HG02759 (cell line): ENCODE results near the gene CCDC28B.

Experiments used
- ATAC-seq: cut with Tn5 transposase; IDR thresholded peaks from one replicate; pipeline ENCODE4 v1.9.1; 2021; ENCODE audit warnings: mild to moderate bottlenecking, moderate library complexity; ENCODE audit not compliant: unreplicated experiment

CCDC28B gene

GRCh38 chr1:32220746-32221580 lies 20.6 kb downstream of the CCDC28B start:
- ATAC-seq: no peak

DNA sequence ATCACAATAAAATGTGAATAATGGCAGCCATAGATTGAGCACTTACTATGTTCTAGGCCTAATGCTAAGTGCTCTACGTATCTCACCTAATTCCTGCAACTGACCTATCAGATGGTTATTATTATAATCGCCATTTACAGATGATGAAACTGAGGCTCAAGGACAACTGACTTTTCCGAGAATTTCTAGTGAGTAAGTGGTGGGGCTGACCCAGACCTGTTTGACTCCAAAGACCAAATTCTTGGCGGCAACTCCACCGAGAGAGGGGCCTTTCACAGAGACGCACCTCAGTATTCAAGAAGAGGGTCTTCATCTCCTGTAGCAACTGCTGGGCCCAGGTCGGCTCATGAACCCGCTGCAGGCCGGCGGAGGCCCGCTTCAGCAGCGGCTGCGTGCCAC lies 21.2 kb downstream of the CCDC28B start:
- ATAC-seq: no peak

GRCh38 chr1:32221980-32222755 lies 21.8 kb downstream of the CCDC28B start, which contains the start of the genes EIF3I and TMEM234:
TSS of gene EIF3I (plus strand) at chr1:32222407. CDS start at chr1:32222442, 35 bp downstream.
TSS of gene TMEM234 (minus strand) at chr1:32222353. CDS start at chr1:32222322, 31 bp downstream.
- peak; percentile 91 for ATAC-seq

GRCh38 chr1:32223683-32224082 lies 23.3 kb downstream of the CCDC28B start:
- no peak for ATAC-seq

GRCh38 chr1:32224285-32224684 lies 23.9 kb downstream of the CCDC28B start:
- no peak for ATAC-seq

DNA sequence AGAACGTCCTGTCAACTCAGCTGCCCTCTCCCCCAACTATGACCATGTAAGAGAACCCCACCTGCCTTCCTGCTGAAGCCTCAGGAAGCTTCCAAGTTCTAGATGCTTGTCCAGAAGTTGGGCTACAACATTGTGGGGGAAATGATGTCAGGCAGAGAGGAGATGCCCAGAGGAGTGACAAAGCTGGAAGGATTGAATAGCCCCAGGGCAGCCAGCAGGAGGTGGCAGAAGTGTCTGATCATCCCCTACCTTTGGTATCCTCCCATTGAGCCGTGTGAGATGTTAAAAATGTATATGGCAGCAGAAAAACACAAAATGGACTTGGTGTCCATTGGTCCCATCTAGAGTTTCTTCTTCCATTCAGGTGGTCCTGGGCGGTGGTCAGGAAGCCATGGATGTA lies 28.4 kb downstream of the CCDC28B start:
- no peak for ATAC-seq

GRCh38 chr1:32231843-32232432 lies 31.5 kb downstream of the CCDC28B start:
- no peak for ATAC-seq

GRCh38 chr1:32232558-32233304 lies 32.3 kb downstream of the CCDC28B start:
- ATAC-seq: no peak

GRCh38 chr1:32234792-32235191 lies 34.4 kb downstream of the CCDC28B start:
- no peak for ATAC-seq

DNA sequence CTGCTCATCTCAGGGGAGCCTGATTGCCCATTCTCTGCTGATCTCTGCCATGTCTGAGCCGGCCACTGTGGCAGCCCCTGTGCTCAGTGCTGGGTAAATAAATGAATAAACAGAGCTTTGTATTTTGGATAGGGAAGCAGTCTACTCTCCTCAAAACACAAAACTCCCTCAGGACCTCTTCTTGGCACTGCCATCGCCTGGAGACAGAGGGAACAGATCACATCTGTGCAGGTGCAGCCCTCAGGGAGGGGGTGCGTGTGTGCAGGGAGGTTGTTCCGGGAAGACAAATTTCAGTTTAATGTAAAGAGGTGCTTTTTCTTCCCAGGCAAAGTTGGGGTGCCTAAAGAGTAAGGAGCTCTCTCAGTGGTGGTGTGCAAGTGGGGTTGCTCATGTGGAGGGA lies 38.9 kb downstream of the CCDC28B start:
- ATAC-seq: no peak

DNA sequence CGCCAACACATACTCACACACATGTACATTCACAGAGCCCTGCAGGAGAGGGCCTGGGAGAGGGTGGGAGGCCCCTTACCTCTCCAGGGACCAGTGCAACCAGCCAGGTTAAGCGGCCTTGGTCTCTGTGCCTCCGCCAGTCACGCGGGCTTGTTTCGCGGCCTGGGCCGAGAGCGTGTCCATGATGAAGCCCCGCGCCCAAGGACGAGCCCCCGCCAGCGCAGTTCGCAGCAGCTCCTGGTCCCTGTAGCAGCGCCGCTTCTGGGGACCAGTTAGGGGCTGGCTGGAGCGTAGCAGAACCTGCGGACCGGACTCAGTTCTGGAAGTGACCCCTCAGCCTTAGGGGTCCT lies 39.4 kb downstream of the CCDC28B start:
- no peak for ATAC-seq

- ATAC-seq: peak; percentile 35
Observed at GRCh38 chr1:32240140-32240951, 40.0 kb downstream of the CCDC28B start.

DNA sequence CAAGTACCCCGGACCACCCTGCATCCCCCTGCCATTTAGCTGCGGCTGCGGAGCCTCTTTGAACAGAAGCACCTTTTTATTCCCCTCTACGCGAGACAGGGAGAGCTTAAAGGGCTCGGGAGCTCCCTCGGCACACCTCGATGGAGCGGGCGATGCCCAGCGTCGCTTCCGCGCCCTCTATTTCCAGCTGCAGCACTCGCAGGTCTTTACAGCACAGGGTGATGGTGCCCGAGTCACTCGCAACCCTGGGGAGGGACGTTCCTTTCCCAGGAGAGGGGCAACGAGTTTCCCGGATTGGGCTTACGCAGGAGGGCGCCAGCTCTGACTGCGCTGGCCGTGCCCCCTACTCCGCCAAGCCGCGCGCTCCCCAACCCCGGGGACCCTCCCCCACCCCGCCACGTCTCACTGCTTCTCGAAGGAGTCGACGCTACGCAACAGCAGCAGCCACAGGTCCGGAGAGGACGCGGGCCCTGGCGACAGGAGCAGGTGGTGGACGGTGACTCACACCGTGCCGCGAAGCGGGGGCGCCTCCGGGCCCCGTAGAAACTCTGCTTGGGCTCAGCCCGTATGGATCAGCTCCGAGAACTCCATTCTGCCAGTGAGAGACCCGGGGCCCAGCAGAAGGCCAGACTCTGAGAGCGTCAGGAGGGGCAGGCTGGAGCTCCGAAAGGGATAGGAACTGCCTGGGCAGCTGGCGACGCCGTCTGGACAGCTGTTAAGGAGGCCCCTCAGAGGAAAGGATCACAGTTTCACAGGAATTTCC lies 40.8 kb downstream of the CCDC28B start:
- peak; percentile 50 for ATAC-seq

DNA sequence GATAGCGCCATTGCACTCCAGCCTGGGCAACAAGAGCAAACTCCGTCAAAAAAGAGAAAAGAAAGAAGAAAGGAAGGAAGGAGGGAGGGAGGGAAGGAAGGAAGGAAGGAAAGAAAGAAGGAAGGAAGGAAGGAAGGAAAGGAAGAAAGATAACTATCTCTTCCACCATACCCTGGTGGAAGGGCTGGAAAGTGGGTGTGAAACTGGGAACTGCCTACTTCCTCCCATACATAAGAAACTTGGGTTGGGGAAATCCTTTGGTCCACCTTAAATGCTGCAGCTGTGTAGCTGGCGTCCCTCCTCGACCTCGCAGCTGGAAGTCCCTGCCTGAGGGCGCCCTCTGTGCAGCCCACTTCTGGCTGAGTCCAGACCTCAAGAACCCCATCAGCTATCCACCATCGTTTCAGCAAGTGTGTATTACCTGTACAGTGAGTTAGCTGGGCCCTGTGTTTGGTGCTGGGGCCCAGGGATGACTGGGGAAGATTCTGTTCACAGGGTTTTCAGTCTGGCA lies 42.0 kb downstream of the CCDC28B start:
- ATAC-seq: no peak

DNA sequence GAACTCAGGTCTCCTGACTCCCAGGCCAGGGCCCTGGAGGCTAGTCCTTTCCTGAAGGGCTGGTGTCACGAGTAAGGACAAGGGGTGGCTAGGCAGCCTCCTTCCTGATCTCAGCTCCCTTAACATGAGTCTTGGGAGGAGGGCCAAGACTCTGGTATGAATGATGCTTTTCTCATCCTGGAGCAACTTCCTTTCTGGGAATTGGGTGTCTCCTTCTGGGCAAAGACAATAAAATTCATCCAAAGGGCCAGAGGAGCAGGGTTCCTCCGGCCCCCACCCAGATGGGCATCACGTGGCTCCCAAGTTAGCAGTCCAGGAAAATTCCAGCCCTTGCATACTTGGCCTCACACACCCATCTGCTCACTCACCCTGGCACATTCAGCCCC lies 46.5 kb downstream of the CCDC28B start, which contains the start of gene FAM167B:
Gene FAM167B, plus strand, starts transcription at position 335 of the 386 bp plus-strand sequence. CDS start 200 bp downstream, outside the sequence.
- ATAC-seq: no peak

- ATAC-seq: no peak
Observed at GRCh38 chr1:32247452-32247851, 47.1 kb downstream of the CCDC28B start.

DNA sequence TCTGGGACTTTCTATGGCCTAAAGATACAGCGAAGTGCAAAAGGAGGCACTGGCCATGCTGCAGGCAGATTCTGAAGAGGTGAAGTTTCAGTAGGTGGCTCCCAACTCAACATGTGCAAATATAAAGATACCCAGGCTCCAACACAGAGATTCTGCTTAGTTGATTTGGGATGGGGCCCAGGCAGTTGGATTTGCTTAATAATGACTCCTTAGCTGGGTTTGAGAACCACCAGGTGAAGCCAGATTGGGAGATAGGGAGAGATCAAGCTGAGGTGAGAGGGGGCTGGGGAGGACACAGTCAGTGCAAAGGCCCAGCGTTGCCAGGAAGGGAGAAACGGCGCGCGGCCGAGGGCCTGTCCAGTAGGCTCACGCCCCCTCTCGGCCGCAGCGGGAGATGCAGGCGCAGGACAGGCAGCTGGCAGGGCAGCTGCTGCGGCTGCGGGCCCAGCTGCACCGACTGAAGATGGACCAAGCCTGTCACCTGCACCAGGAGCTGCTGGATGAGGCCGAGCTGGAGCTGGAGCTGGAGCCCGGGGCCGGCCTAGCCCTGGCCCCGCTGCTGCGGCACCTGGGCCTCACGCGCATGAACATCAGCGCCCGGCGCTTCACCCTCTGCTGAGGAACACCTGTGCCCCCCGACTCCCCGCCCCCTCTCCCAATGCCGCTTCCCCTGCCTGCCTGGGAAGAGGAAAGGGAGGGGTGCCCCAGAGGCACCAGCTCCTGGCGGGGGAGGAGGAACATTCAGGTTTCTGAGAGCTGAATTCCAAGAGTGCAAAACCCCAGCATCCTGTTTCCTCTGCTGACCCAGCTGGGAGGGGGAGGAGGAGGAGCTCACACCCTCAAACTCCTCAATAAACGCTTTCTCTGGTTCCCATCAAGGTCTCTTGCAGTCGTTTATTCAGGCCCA lies 47.8 kb downstream of the CCDC28B start:
- ATAC-seq: peak; percentile 30
